GM21526 (cell line): ENCODE data around the gene RAB5IF.
"Not testable (repeated sequence)": the region's sequence is repeated elsewhere in the genome, so short reads cannot be mapped to it uniquely, and the experiment has no call there.

Experiments used
- ATAC-seq: cut with Tn5 transposase; IDR thresholded peaks from one replicate; pipeline ENCODE4 v1.9.1; 2021; ENCODE audit warnings: moderate library complexity; ENCODE audit not compliant: unreplicated experiment, low FRiP score

RAB5IF gene

DNA sequence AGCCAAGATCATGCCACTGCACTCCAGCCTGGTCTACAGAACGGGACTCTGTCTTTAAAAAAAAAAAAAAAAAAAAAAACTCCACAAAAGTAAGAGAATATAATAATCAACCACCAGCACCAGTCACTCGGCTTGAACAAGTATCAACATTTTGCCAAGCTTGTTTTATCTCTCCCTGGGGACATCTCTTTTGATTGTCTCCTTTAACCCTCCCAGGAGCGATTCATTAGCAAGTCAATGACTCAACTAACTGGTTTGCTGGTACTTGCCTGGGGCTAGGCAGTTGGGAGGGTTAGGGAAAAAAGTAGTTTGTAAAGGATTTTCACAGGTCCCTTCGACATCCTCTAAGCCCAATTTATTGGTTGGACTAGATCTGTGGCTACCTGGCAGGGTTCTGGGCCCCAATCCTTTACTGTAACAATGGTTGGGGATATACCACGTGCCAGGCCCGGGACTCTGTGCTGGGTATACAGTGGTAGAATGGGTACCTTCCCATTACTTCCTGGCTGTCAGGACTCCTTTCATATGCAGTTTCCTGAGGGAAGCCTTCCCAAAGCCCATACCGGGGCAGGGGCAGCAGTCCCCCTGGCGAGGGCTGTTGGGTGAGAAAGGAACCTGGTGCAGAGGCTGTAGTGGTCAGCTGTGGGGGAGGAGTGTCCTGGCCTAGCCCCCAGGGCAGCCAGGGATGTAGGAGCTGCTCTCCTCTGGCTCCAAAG is 20.0 kb upstream of the RAB5IF start:
- no peak for ATAC-seq

GRCh38 chr20:36587388-36588070 is 18.1 kb upstream of the RAB5IF start:
- ATAC-seq = no peak

DNA sequence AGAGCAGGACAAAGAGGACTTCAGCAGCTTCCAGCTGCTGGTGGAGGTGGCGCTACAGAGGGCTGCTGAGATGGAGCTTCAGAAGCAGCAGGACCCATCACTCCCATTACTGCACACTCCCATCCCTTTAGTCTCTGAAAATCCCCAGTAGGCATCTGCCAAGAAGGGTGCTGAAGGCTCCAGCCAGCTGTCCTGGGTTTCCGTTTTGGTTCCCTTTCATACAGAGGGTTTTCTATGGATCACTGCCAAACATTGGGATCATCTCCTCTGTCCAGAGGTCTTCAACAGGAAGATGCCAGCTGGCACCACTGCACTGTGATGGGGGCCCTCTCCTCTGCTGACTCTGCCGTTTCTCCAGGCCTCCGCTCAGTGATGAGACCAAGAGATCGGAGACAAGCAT is 14.3 kb upstream of the RAB5IF start:
- no peak for ATAC-seq

DNA sequence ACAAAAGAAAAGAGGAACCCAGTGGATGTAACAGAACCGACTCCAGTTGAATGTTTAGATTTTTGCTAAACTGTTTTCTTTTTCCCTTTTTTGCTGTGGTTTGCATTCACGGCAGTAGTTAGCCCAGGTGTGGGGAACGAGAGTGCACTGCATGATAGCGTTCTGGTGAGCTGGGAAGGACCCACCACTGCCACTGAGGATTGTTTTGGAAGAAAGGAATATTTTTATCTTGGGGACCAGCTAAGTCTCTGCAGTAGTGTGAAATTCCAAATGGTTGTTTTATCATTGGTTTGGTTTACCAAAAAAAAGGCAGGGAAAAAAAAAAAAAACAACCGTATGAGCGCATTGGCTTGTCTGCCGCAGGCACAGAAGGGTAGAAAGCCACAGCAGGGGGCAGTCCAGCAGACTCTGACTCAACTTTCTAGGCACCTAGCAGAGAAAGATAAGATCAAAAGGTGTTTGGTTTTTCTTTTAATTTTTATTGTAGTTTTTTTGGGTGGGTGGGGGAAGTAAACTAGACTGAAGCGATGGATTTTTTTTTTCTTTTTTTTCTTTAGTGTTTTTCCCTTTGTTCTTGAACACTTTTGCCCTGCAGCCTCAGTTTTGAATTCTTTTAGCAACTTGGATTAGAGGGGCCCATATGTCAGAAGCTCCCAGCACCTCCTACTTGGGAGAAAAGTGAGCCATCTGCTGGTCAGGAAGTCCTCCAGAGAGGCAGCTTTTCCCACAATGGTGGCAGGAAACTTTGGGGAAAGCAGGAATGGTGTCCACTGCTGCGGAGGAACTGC is 13.5 kb upstream of the RAB5IF start:
- ATAC-seq = no peak

DNA sequence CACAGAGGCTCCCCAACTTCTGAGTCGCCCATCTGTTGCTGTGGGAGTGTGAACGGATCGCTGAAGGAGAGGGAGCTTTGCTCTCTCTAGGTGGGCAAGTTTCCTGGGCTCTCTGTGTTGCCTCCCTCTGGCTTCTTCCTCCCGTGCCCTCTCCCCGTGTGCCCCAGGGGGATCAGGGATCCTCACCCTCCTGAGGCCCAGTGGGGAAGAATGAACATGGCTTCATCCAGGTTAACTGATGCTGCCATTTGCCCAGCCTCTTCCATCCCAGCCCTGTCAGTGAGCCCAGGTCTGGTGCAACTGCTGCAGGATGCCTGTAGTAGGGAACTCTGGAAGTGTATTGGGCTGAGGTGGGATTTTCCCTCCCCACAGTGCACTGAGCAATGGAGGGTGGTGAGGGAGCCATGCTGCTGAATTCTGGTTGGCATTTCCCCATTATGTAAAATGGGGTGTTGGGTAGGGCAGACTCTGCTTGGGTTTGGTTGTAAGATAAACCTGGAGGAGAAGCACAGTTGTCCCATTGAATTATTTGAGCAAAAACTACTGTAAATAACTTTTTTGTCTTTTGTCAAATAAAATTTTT is 12.1 kb upstream of the RAB5IF start:
- ATAC-seq = no peak

GRCh38 chr20:36599912-36600345 is 5.7 kb upstream of the RAB5IF start:
- ATAC-seq = no peak

GRCh38 chr20:36601540-36601939 is 4.0 kb upstream of the RAB5IF start:
- no peak for ATAC-seq

DNA sequence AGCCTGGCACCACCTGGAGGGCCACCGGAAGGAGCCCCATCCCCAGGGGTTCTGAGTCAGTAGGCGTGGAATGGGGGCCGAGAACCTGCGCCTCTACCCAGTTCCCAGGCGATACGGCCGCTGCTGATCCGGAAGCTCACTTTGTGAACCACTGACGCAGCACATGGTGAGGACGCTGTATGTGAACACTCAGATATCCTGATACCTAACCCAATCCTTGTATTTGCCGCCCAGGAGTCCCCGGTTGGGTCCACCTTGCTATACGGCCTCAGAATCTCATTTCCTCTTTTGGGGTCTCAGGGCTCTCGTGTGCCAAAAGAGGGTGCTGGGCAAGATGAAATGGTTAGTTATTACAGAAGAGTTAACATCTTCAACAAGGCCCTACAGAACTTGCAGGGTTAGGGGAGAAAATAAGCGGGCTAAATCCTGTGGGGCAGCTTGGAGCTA is 604 bp upstream of the RAB5IF start:
- ATAC-seq = peak; percentile 37

- peak; percentile 10 for ATAC-seq
Observed at GRCh38 chr20:36606158-36607066, 833 bp downstream of the RAB5IF start.

- ATAC-seq = no peak
Observed at GRCh38 chr20:36607586-36608387, 2.2 kb downstream of the RAB5IF start.

DNA sequence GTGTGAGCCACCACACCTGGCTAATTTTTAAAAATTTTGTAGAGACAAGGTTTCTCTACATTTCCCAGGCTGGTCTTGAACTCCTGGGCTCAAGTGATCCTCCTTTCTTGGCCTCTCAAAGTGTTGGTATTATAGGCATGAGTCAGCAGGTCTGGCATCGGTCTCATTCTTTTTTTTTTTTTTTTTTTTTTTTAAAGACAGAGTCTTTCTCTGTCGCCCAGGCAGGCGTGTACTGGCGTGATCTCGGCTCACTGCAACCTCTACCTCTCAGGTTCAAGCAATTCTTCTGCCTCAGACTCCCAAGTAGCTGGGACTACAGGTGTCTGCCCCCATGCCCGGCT is 2.8 kb downstream of the RAB5IF start:
- ATAC-seq = not testable (repeated sequence)

GRCh38 chr20:36611625-36612024 is 6.0 kb downstream of the RAB5IF start:
- no peak for ATAC-seq

DNA sequence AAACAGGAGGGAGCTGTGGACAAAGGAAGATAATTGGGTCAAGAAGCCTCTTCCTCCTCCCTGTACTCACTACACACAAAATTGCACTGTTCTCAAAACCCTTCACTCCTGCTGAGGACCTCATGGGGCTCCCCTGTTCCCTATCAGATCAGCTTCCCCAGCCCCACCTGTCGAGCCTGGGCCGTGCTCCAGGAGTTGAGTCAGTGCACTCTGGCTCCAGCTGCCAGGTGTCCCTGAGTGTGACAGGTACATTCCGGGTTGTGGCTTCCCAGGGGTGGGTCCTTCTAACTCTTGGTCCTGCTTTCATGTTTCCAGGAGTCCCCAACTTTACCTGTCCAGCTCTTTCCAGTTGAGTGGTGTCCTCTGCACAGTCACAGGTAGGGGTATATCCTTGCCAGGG is 8.4 kb downstream of the RAB5IF start:
- no peak for ATAC-seq

- no peak for ATAC-seq
Observed at GRCh38 chr20:36614781-36615557, 9.4 kb downstream of the RAB5IF start.

DNA sequence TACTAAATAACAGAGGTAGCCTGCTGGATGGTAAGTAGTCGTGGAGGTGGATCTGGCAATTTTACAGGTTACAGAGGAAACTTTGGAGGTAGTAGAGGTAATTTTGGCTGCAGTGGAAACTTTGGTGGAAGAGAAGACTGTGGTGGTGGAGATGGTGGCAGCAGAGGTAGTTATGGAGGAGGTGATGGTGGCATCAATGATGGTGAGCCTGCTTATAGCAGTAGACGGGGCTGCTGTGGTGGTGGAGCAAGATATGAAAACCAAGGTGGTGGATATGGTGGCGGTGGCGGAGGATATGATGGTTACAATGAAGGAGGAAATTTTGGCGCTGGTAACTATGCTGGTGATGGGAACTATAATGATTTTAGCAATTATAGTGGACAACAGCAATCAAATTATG is 15.3 kb downstream of the RAB5IF start:
- ATAC-seq = no peak

DNA sequence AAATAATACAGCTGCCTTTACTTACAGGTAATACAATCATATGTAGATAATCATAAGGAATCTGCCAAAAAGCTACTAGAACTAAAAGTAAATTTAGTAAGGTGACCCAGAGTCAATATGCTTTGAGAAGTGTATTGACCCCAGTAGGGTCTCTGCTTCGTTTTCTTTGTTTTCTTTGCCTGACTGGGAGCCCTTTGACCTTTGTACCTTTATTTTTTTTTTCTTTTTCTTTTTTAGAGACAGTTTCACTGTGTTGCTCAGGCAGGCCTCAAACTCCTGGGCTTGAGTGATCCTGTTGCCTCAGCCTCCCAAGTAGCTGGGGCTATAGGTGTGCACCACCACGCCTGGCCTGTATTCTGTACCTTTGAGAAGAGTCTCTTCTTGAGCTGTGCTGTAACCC is 17.9 kb downstream of the RAB5IF start:
- ATAC-seq = no peak

DNA sequence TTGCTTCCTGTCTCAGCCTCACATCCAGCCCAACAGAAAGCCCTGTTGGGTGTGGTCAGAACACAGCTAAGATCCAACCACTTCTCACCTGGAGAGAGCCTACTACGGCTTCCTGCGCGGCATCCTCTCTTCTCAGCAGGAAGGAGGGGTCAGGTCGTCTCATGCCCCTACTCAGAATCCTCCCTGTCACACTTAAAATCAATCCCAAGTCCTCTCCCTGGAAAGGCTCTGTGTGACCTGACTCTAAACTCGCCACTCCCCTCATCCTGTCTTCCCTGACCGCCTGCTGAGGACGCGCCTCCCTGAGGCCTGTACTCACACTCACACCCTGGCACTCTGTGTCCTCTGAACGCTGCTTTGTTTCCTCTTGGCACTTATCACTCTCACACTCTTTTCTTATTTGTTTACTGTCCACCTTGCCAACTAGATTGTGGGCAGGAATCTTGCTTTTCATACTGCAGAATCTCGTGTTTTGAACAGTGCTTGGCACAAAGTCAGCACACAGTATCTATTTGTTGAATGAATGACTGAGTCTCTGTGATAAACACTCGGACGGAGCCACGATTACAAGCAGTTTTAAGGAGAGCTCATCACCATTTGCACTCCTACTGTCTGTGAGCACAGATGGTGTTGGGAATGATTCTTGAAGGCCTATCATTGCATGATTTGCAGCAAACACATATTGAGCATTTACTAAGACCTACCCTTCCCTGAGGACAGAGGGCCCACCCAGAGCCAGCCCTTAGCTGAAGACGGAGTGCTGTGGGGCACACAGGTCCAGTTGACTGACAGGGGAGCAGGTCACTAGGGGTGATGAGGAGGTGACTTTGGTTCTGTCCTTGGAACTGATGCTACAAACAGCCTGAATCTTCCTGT is 18.7 kb downstream of the RAB5IF start:
- ATAC-seq = no peak

DNA sequence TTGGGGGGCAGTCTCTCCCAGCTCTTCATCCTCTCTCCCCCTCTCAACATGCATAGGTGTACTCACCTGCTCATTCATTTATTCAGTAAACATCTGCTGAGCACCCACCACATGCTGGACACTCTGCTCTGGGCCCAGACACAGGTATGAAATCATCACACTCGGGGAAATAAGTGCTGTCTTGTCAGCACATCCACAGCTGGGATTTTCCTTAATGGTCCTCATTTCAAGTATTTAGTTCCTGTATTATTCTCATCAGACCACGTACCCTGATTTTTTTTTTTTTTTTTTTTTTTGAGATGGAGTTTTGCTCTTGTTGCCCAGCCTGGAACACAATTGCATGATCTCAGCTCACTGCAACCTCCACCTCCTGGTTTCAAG is 19.4 kb downstream of the RAB5IF start:
- no peak for ATAC-seq
